ENCODE measurements around the gene MDP1. TPM values are rescaled to one million over a fixed set of nuclear protein-coding genes. Genes with fewer than 3 reads are reported as not detected.

The MDP1 gene
- total RNA-seq, 1 experiment from 2014 or later = 8.9 TPM

GRCh38 chr14:24192933-24193332 lies 22.9 kb downstream of the MDP1 start:
- no peaks in the 10 kb centered on the region for H3K9me3 ChIP-seq (ENCODE audit: control insufficient read depth, insufficient read depth, low read depth, low read length)
- in situ Hi-C loops (cut with HindIII; ENCODE audit: low pct_unique_long_range_greater_than_20kb, low sequenced_read_pairs) = no loop called here
- peaks cover 4% of the 10 kb centered on the region for H3K36me3 ChIP-seq (ENCODE audit: control insufficient read depth, insufficient read depth, low read length)
- intact Hi-C loops (cut with micrococcal nuclease; ENCODE audit: unreplicated experiment) = no loop called here
- H3K27me3 ChIP-seq (ENCODE audit: control insufficient read depth, insufficient read depth, low read length) = no peaks in the 10 kb centered on the region
- DNase-seq (ENCODE audit: low read depth, low spot score) (no peak), ATAC-seq (no peak)
- H3K4me1 ChIP-seq (ENCODE audit: control insufficient read depth, insufficient read depth, low read length) = peaks cover 8% of the 10 kb centered on the region
- H3K27ac ChIP-seq (ENCODE audit: low read length) = no peak overlapping the region
- ChIA-PET POLR2A (no interaction called here), CTCF (no interaction called here)
- no peak for TF ChIP-seq POLR2AphosphoS5 (IDR thresholded peaks at IDR 0.05; ENCODE audit: low read depth, low read length)
- no peak for TF ChIP-seq SIN3A (IDR thresholded peaks at IDR 0.05; ENCODE audit: borderline replicate concordance, insufficient read depth, low read depth, low read length)
- no peak for TF ChIP-seq REST (IDR thresholded peaks at IDR 0.05; ENCODE audit: insufficient read depth in 1 of 2, low read depth in 2 of 2, low read length in 1 of 2)
- TF ChIP-seq CTCF (IDR thresholded peaks at IDR 0.05) = no peak
- TF ChIP-seq TCF7L2 (IDR thresholded peaks at IDR 0.05; ENCODE audit: low read depth, low read length) = no peak
- no peak overlapping the region for H3K4me3 ChIP-seq (ENCODE audit: low read depth in 2 of 2, low read length in 2 of 2)
- BruUV-seq (replicated peaks) = no TSS peak

GRCh38 chr14:24190416-24190815 lies 25.4 kb downstream of the MDP1 start:
- intact Hi-C loops (cut with micrococcal nuclease; ENCODE audit: unreplicated experiment) = no loop called here
- Histone ChIP-seq H3K36me3 (ENCODE audit: control insufficient read depth, insufficient read depth, low read length) (peaks cover under 1% of the 10 kb centered on the region; the same call in 1 of the 2 replicates), H3K4me3 (ENCODE audit: low read depth in 2 of 2, low read length in 2 of 2) (no peak overlapping the region), H3K4me1 (ENCODE audit: control insufficient read depth, insufficient read depth, low read length) (peaks cover 10% of the 10 kb centered on the region; the same call in 1 of the 2 replicates), H3K9me3 (ENCODE audit: control insufficient read depth, insufficient read depth, low read depth, low read length) (no peaks in the 10 kb centered on the region), H3K27ac (ENCODE audit: low read length) (no peak overlapping the region), H3K27me3 (ENCODE audit: control insufficient read depth, insufficient read depth, low read length) (no peaks in the 10 kb centered on the region)
- in situ Hi-C loops (cut with HindIII; ENCODE audit: low pct_unique_long_range_greater_than_20kb, low sequenced_read_pairs) = no loop called here
- POLR2A ChIA-PET = no interaction called here
- CTCF ChIA-PET = no interaction called here
- no peak for DNase-seq (ENCODE audit: low read depth, low spot score)
- ATAC-seq = no peak
- no peak for TF ChIP-seq REST (IDR thresholded peaks at IDR 0.05; ENCODE audit: insufficient read depth in 1 of 2, low read depth in 2 of 2, low read length in 1 of 2)
- no peak for TF ChIP-seq CTCF (IDR thresholded peaks at IDR 0.05)
- no peak for TF ChIP-seq POLR2AphosphoS5 (IDR thresholded peaks at IDR 0.05; ENCODE audit: low read depth, low read length)
- no peak for TF ChIP-seq TCF7L2 (IDR thresholded peaks at IDR 0.05; ENCODE audit: low read depth, low read length)
- TF ChIP-seq SIN3A (IDR thresholded peaks at IDR 0.05; ENCODE audit: borderline replicate concordance, insufficient read depth, low read depth, low read length) = no peak
- BruUV-seq (replicated peaks) = no TSS peak

Measured in Panc1 (cell line).